ENCODE data around the gene C17orf113.

The C17orf113 gene

GRCh38 chr17:42092939-42093338 is 42.5 kb upstream of the C17orf113 start:
- POLR2A ChIA-PET, result no interaction called here
- CTCF ChIA-PET, result interaction anchor here (2.5 to 3.1 kb wide), 2 partner anchors 9 to 12 kb away, joined by 11 to 14 read pairs; no protein-coding TSS in a partner anchor
- no peak for DNase-seq (ENCODE audit: extremely low spot score)
- no peak for TF ChIP-seq CTCF (IDR thresholded peaks at IDR 0.05; ENCODE audit: control extremely low read depth, extremely low read depth, low read depth, missing control alignments)

GRCh38 chr17:42090964-42091790 is 40.8 kb upstream of the C17orf113 start:
- no peak for TF ChIP-seq CTCF (IDR thresholded peaks at IDR 0.05; ENCODE audit: control extremely low read depth, extremely low read depth, low read depth, missing control alignments)
- CTCF ChIA-PET, result interaction anchor here (0.9 to 3.9 kb wide), 6 partner anchors 9 to 67 kb away, joined by 3 to 17 read pairs (median 8); no protein-coding TSS in a partner anchor
- DNase-seq (ENCODE audit: extremely low spot score), result no peak
- POLR2A ChIA-PET, result no interaction called here

- ChIA-PET CTCF (interaction anchor here (3.9 kb wide), 1 partner anchor 21 kb away, joined by 17 read pairs; no protein-coding TSS in a partner anchor), POLR2A (no interaction called here)
- DNase-seq (ENCODE audit: extremely low spot score), result no peak
- no peak for TF ChIP-seq CTCF (IDR thresholded peaks at IDR 0.05; ENCODE audit: control extremely low read depth, extremely low read depth, low read depth, missing control alignments)
These were observed 38.3 kb upstream of the C17orf113 start for GRCh38 chr17:42088736-42089135.

GRCh38 chr17:42087736-42088705 is 37.6 kb upstream of the C17orf113 start:
- POLR2A ChIA-PET, result no interaction called here
- no peak for TF ChIP-seq CTCF (IDR thresholded peaks at IDR 0.05; ENCODE audit: control extremely low read depth, extremely low read depth, low read depth, missing control alignments)
- DNase-seq (ENCODE audit: extremely low spot score), result no peak
- CTCF ChIA-PET, result interaction anchor here (0.8 to 1.2 kb wide), 2 partner anchors 20 to 22 kb away, joined by 3 to 4 read pairs; no protein-coding TSS in a partner anchor

- POLR2A ChIA-PET, result no interaction called here
- CTCF ChIA-PET, result interaction anchor here (0.8 to 1.2 kb wide), 2 partner anchors 20 to 21 kb away, joined by 3 to 4 read pairs; no protein-coding TSS in a partner anchor
- no peak for DNase-seq (ENCODE audit: extremely low spot score)
- TF ChIP-seq CTCF (IDR thresholded peaks at IDR 0.05; ENCODE audit: control extremely low read depth, extremely low read depth, low read depth, missing control alignments), result no peak
These were observed 36.8 kb upstream of the C17orf113 start for GRCh38 chr17:42087042-42087701.
